Activated CD4-positive, CD25-positive, alpha-beta regulatory T cell treated with anti-CD3 and anti-CD28 coated beads, Interleukin-2, amount 50 U/mL, for 16 hours (primary cell): ENCODE measurements around the gene E4F1.

Experiments used
- DNase-seq: peaks from one replicate; pipeline ENCODE4 v3.0.0-alpha.2; 2020; ENCODE audit warnings: low read depth, low spot score

Gene E4F1

GRCh38 chr16:2223221-2223941 lies at the start of gene E4F1:
TSS of gene E4F1 (plus strand) at chr16:2223591. CDS start at chr16:2223614, 23 bp downstream.
- peak; percentile 97 for DNase-seq

- no peak for DNase-seq
These were observed 49.5 kb upstream of the E4F1 start for GRCh38 chr16:2173916-2174315.

- no peak for DNase-seq
These were observed 48.8 kb upstream of the E4F1 start for GRCh38 chr16:2174396-2175131.

GRCh38 chr16:2175454-2175853 lies 47.9 kb upstream of the E4F1 start:
- no peak for DNase-seq

- no peak for DNase-seq
These were observed 47.3 kb upstream of the E4F1 start for GRCh38 chr16:2176047-2176446.

- no peak for DNase-seq
These were observed 46.3 kb upstream of the E4F1 start for GRCh38 chr16:2177101-2177500.

- no peak for DNase-seq
These were observed 45.8 kb upstream of the E4F1 start for GRCh38 chr16:2177561-2177960.

- DNase-seq, result no peak
These were observed 44.9 kb upstream of the E4F1 start for GRCh38 chr16:2178321-2179106.

GRCh38 chr16:2179107-2179501 lies 44.3 kb upstream of the E4F1 start:
- no peak for DNase-seq

- no peak for DNase-seq
These were observed 43.8 kb upstream of the E4F1 start for GRCh38 chr16:2179576-2179975.

GRCh38 chr16:2180461-2180860 lies 42.9 kb upstream of the E4F1 start:
- no peak for DNase-seq

- DNase-seq, result no peak
These were observed 42.1 kb upstream of the E4F1 start for GRCh38 chr16:2180962-2181923.

GRCh38 chr16:2181952-2182351 lies 41.4 kb upstream of the E4F1 start:
- DNase-seq, result no peak

GRCh38 chr16:2183671-2184070 lies 39.7 kb upstream of the E4F1 start:
- no peak for DNase-seq

- DNase-seq, result no peak
These were observed 39.0 kb upstream of the E4F1 start for GRCh38 chr16:2184346-2184745.

GRCh38 chr16:2184962-2185361 lies 38.4 kb upstream of the E4F1 start:
- DNase-seq, result no peak

- DNase-seq, result no peak
These were observed 37.3 kb upstream of the E4F1 start for GRCh38 chr16:2186064-2186463.

GRCh38 chr16:2186505-2186904 lies 36.9 kb upstream of the E4F1 start:
- no peak for DNase-seq

- no peak for DNase-seq
These were observed 36.2 kb upstream of the E4F1 start for GRCh38 chr16:2187212-2187611.

- no peak for DNase-seq
These were observed 35.0 kb upstream of the E4F1 start for GRCh38 chr16:2188395-2188794.

GRCh38 chr16:2189252-2189893 lies 34.0 kb upstream of the E4F1 start:
- no peak for DNase-seq
